GM18909 (cell line): ENCODE data around the gene PJA2.

ENCODE experiments used
- ATAC-seq: cut with Tn5 transposase; IDR thresholded peaks from one replicate; pipeline ENCODE4 v1.9.1; 2021; ENCODE audit warnings: mild to moderate bottlenecking; ENCODE audit not compliant: unreplicated experiment, poor library complexity

Gene PJA2

DNA sequence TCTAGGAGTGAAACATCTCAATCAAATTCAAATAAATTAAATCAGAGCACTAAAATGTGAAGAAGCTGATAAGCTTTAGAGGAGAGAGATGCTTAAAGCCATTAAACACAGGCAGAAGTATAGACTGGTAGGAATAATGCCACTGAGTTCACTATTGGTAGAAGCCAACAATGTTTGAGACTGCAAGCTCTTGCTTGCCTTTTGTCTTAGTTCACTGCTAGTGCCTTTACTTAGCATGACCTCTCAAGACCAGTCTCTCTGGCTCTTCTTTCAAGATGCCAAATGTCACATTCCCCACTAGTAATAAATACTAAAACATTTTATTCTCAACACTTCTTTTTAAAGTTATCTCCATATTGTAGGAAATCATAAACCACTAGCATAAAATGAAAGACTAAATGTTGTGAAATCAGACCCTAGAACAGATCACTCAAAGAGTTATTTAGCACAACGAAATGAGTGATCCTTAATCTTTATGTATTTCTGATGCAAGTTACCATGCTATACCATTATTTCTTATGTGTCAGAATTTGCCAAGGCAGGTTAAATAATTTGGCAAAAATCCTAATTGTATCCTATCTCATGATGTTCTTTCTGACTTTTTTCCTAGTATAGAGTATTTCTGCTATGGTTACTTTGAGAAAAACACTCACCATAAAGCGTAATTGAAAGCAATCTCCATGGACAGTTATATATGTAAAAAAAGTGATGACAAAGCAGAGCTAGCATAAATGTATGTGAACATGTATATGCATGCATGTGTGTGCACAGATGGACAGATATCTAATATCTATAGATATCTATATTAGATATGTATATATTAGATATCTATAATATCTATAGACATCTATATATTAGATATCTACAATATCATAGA is 57.5 kb downstream of the PJA2 start:
- ATAC-seq = no peak

DNA sequence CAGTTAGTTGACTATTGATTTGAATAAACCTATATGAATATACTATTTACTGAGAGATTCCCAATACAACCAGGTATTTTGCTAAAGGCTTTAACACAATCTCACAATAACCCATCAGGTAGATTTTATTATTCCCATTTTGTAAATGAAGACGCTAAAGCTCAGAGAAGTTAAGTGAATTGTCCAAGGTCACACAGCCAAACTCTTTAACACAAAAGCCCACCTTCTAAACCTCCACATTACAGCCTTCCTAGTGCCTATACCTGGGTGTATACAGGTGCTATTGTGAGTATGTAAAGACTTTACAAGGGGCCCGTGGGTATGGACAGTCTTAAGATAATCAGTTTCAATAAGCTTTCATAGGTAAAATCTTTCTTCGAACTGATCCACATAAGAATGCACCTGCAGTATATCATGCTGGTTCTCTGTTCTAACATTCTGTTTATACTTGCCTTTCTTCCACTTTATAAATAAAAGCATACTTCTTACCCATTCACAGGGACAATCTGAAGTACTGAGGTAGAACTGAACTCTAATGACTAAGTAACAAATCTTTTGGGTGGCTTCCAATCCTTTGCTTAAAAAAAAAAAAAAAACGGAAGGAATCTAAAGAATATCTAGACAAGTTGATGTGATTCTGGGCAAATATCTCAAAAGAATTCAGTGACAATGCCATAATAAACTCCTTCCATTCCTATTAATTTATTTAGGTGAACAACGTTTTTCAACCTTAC is 59.1 kb downstream of the PJA2 start:
- no peak for ATAC-seq

GRCh38 chr5:109349388-109349787 is 60.4 kb downstream of the PJA2 start:
- no peak for ATAC-seq

DNA sequence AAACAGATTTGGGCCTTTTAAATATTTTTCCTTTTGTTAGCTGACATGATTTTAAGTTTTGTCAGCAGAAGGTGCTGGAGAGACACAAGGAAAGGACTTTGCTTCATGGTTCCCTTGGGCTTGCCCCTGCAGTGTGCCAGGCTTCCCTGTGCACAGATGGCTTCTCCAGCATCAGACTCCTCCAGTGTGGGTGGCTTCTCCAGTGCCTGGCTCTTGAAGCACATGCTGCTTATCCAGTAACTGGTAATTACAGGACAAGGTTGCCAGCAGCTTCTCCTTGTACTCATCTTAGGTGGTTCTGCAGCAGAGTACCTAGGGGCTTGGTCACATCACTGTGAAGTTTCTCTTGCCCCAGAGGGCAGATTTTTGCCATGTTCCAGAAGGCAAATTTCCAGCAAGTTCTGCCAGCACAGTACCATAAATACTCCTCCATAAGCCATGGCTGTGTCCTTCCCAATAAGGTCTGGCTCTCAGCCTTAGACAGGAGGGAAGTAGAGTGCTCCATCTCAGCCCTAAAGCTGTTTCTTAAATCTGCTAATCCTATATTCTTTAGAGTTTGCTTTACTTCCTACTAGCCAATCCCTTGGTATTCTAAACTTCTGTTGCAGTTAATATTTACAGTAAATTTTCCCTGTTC is 62.4 kb downstream of the PJA2 start:
- no peak for ATAC-seq

DNA sequence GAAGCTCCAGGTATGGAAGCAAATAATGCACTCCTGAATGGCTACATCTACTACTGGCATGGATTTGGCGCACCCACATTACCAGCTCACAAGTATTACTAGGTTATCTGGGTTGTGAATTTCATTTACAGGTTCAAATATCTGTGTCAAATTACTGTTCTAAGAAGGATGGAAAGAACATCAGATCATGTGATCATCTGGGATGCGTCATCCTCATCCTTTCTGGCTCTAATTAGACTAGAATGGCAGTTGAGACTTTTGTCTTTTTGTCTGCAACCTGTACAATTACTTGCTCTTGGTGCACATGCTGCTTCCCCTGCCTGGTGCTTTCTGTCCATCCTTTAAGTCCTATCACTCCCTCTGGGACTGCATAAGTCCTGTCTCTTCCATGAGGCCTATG is 64.1 kb downstream of the PJA2 start:
- no peak for ATAC-seq

DNA sequence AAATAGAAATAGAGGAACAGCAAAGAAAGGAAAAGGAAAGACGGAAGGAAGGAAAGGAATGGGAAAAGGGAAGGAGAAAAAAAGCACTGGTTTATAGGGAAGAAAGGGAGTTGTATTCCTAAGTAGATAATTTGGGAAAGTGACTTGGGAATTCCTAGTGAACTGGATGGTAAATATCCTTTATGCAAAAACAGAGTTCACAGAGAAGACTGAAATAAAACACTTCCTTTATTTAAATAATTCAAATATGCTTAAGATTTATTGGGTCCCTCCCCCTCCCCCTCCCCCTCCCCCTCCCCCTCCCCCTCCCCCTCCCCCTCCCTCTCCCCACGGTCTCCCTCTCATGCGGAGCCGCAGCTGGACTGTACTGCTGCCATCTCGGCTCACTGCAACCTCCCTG is 69.4 kb downstream of the PJA2 start:
- ATAC-seq = no peak

DNA sequence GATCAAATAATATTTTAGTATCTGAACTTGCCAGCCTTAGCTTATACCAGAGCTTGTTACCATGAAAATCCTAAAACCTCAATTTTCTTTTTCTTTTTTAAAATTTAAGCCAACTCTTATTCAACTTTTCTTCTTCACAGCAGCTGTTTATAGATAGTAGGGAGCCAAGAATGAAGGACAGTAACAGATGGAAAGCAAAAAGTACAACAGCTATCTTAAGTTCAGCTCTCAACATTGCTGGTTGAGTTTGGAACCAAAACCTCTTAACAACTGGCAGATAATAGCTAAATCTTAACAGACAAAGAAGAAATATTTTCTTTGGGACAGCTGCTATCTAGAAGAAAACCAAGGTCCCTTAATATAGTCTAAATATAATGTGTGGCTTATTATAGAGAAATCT is 74.7 kb downstream of the PJA2 start:
- no peak for ATAC-seq

DNA sequence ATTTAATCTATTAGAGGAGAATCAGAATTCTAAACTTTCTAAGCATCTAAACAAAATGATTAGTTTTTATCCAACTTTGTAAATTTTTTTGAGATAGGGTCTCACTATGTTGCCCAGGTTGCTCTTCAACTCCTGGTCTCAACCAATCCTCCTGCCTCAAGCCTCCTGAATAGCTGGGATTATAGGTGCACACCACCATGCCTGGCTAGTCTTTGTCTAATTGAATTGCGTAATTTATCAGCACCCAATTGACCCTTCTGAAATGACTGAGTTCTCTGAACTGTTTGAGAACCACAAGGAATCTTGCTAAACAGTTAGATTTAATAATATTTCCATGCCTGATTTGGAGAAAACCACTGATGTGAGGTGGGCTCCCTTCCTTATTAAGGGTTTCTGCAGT is 75.7 kb downstream of the PJA2 start:
- no peak for ATAC-seq

DNA sequence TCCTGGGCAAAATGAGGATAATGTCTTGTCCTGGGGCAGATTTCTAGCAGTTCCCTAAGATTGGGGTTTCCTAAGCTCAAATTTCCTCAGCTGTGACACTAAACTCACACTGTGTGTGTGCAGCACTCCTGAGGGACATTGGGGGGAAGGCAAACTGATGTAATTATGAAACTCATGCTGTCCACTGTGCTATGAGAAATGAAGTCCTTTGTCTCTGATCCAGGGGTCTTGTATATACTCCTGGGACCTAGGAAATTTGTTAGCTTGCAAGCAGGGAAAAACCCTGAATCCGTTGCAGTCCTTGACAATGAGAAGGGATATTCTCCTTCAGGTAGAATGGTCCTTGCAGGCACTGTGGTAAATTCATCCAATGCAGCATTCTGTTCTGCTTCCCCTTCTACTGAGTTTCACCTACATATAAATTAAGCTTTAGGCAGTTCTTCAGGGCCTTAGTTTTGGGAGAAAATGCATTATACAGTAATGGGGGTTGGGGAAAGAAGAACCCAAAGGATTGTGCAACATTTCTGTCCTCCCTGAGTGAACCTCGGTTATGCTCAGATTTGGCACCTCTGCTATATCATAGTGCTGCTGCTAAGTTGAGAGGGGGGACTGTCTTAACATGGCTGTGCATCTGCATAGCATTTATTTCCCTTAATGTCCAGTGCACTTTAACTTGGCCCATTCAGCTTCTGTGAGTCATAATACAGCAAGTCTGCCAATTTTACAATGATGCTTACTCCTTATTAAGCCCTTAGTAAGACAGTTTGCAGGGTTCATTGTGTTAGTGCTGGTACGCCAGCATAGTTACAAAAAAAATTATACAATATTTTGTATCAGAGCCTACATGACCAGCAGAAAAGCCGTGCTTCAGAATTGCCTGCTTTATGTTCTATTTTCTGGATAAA is 80.2 kb downstream of the PJA2 start:
- no peak for ATAC-seq

GRCh38 chr5:109328626-109329025 is 81.1 kb downstream of the PJA2 start:
- no peak for ATAC-seq

DNA sequence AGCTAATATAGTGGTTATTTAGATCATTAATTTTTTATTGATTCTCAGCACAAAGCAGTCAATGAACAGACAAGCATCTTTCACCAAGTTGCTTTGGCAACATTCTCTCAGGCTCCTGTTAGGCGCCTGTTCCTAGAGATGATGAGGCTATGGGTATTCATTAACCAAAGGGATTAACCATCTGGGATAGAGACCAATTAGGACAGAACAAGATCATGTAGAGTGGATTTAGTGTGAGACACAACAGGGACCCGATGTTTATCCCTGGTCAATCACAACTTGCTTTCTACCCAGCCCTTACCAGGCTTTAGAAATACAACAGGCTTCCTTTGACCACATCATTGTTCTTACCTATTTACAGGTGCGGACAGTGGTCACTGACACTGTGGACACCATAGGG is 82.2 kb downstream of the PJA2 start:
- no peak for ATAC-seq

DNA sequence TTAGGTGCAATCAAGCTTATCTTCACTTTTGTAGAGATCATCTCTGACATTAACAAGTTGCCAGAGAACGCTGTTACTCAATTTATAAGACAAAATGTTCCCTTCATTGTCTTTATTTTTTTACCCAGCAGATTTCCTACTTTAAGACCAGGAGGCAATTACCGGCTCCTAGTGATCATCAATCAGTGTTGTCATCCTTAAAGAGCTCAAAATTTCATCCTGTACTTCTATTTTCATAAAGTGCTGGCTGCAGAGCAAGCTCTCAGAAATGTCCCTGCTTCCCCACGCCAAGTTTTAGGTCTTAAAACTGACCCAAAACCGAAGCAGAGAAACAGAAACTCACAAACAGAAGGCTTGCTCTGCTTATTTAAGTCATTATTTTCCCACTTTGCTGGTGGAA is 82.9 kb downstream of the PJA2 start:
- no peak for ATAC-seq

- no peak for ATAC-seq
Measured at GRCh38 chr5:109325456-109325855, 84.3 kb downstream of the PJA2 start.

GRCh38 chr5:109324931-109325330 is 84.8 kb downstream of the PJA2 start:
- no peak for ATAC-seq

DNA sequence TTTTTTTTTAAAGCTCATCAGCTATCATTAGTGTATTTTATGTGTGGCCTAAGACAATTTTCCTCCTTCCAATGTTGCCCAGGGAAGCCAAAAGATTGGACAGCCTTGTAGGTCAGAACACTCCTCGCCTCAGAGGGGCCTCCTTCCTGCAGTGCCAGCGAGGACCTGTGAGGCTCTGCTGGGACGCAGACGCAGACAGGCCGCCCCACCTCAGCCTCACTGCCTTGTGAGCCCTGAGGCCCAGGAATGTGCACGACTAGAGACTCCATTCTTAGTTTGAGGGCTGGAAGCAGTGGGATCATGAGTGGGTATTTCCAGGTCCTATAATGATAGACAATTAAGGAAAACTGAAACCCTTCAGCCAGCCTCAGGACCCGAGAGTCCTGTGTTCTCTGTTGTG is 85.4 kb downstream of the PJA2 start:
- no peak for ATAC-seq

GRCh38 chr5:109322694-109323093 is 87.1 kb downstream of the PJA2 start:
- ATAC-seq = no peak

GRCh38 chr5:109319351-109319750 is 90.4 kb downstream of the PJA2 start:
- no peak for ATAC-seq

GRCh38 chr5:109318455-109319108 is 91.2 kb downstream of the PJA2 start:
- no peak for ATAC-seq

GRCh38 chr5:109316634-109317033 is 93.1 kb downstream of the PJA2 start:
- ATAC-seq = no peak

DNA sequence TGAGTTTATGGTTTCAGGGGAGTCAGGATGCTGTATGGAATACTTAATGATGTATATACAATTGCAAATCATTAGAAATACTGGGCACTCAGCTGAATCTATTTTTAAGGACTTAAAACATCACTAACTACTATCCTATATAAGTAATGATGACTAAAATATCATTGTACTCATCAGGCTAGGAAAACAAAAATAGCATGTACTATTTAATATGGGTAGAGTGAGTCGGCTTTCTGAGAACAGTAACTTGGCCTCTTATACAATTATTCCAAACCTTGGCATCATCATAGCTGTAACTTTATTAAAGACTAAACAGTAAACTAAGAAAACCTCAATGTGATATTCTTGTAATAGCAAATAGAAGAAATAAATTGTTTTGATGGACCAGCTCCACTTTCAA is 94.5 kb downstream of the PJA2 start:
- ATAC-seq = no peak
